OCI-LY3 (cell line): ENCODE data around the gene TNS3.

Source experiments
- EZH2phosphoT487 ChIP-seq: fragments of 200-600 bp; shearing (Covaris generic); IDR thresholded peaks from 2 replicates; pipeline ENCODE4 v1.6.1; 2018; ENCODE audit warnings: antibody characterized with exemption, mixed run types, low read depth
- TF ChIP-seq, protein P1 (sequence below): fragments of 200-600, 300-600 bp; sonication (generic); IDR thresholded peaks from 2 replicates; pipeline ENCODE4 v1.5.1; 2014; ENCODE audit warnings: antibody characterized with exemption, low read length, low read depth

DNA sequence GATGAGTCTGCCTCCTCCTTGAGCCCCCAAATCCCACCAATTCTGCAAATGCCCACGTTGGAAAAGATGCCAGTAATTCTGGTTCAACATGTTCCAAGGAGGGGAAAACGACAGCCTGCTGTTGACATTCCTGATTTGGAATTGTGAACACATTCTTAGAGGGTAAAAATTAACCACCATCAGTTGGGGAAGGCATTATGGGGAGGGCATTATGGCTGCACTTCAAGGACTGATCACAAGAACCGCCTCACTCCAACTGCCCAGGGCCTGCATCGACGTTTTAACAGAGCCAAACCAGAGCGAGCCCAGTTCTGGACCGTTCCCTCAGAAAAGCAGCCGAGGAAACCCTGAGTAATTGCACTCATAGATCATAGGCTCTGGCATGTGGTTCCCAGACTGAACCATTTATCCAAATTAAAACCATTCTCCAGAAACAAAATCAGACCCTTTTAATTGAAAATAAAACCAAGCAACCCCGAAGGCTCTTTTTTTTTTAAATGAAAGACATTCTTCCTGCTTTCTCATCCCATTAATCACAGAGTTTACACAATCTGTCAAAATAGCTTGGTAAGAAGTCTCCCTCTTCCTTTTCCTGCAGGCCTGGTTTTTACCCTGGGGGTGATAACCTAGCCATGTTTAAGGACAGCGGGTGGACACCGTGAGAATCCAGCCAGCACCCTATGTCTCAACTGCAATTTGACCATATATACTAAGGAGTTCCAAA, 8.0 kb downstream of the TNS3 start:
- TF ChIP-seq, protein P1, sequence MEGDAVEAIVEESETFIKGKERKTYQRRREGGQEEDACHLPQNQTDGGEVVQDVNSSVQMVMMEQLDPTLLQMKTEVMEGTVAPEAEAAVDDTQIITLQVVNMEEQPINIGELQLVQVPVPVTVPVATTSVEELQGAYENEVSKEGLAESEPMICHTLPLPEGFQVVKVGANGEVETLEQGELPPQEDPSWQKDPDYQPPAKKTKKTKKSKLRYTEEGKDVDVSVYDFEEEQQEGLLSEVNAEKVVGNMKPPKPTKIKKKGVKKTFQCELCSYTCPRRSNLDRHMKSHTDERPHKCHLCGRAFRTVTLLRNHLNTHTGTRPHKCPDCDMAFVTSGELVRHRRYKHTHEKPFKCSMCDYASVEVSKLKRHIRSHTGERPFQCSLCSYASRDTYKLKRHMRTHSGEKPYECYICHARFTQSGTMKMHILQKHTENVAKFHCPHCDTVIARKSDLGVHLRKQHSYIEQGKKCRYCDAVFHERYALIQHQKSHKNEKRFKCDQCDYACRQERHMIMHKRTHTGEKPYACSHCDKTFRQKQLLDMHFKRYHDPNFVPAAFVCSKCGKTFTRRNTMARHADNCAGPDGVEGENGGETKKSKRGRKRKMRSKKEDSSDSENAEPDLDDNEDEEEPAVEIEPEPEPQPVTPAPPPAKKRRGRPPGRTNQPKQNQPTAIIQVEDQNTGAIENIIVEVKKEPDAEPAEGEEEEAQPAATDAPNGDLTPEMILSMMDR, result no peak
- TF ChIP-seq EZH2phosphoT487, result no peak
